Measurements from ENCODE around the gene PJVK.
A peak's percentile ranks its signal among the peaks of the same experiment; 100 is the strongest.
"Not testable (repeated sequence)": the region's sequence is repeated elsewhere in the genome, so short reads cannot be mapped to it uniquely, and the experiment has no call there.

PJVK gene, protein sequence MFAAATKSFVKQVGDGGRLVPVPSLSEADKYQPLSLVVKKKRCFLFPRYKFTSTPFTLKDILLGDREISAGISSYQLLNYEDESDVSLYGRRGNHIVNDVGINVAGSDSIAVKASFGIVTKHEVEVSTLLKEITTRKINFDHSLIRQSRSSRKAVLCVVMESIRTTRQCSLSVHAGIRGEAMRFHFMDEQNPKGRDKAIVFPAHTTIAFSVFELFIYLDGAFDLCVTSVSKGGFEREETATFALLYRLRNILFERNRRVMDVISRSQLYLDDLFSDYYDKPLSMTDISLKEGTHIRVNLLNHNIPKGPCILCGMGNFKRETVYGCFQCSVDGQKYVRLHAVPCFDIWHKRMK

GRCh38 chr2:178450774-178451525 is at the start of gene PJVK, which contains the start of gene PRKRA:
TSS of gene PJVK (plus strand) at chr2:178451378. CDS start at chr2:178453410, 2,032 bp downstream.
TSS of gene PRKRA (minus strand) at chr2:178451175. CDS start at chr2:178451030, 145 bp downstream.
- DNase-seq = peak; percentile 83

GRCh38 chr2:178401994-178402437 is 49.2 kb upstream of the PJVK start:
- no peak for DNase-seq

- no peak for DNase-seq
Measured at GRCh38 chr2:178403671-178404306, 47.4 kb upstream of the PJVK start.

DNA sequence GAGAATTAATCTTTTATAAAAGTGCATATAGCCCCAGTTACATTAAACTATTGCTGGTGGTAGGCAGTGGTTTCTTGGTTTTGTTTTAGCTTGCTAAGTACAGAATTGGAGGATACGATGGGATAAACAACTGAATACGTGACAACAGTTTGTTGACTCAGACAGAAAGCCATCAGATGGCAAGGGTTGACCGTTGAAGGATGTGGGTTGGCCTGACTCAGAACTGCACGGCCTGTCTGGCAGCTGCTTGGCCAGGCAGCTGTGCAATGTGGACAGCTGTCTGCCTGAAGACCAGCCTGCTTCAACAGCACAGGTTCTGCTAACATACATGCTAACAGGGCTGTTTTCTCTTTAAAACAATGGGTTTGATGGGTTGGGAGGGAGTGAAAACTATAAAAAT is 46.8 kb upstream of the PJVK start:
- DNase-seq = no peak

DNA sequence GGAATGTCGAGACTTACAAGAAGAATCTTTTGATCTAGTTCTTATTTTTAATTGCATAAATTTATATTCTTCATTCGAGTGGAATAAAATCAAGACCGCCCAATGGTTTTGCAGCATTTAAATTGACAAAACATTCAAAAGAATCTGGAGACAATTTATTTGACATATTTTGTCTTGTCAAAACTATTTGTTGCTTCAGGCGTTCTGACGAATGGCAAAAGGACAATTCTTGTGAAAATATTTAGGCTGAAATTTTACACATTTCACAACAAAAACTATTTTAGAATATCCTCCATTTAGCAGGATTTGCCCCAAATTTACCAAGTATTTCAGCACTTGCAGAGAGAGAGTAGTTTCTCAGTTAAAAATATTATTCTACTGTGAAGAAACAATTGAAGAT is 41.9 kb upstream of the PJVK start:
- no peak for DNase-seq

- no peak for DNase-seq
Measured at GRCh38 chr2:178412047-178412446, 39.1 kb upstream of the PJVK start.

GRCh38 chr2:178412453-178412852 is 38.7 kb upstream of the PJVK start:
- not testable (repeated sequence) for DNase-seq

GRCh38 chr2:178413472-178414265 is 37.5 kb upstream of the PJVK start:
- DNase-seq = peak; percentile 10

DNA sequence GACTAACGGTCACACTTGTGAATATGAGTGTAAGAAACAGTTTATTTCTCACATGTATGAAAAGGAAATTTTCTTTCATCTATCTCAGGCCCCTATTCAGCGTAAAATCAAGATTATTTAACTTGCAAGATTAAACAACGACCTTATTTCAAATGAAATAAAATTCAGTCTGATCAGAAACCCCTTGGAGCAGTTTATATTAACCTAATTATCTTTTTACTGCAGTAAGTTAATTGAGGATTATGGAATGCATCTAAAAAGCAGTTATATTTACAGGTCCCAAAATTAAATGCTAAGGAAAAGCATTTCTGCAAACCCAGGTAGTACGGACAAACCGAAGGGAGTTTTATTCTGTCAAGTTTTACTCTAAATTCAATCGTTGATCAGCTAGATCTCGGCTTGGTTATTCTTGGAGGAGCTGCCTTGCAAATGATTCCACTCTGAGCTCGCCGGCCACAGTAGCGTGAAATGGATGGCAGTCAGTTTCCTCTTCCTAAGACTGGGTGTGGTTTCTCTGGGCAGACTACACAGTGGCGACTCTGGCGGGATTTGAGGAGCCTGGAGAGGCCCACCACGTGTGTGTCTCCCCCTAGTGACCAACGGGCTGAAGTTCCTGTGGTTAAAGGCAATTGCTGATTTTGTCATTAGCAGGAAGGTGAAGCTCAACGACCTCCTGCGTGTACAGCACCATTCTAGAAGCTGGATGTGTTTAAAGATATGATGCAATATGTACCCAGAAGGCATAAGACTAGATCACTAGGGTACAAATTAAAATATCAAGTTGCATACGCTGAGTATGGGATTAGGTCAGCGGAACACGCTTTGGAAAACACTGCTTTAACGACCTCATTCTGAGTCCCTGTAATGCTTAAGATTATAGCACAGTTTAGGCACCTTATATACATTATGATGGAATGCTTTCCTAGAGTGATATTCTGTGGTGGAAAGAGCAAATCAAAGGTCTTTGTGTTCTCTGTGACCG is 36.6 kb upstream of the PJVK start:
- DNase-seq = no peak

- no peak for DNase-seq
Measured at GRCh38 chr2:178415979-178416378, 35.2 kb upstream of the PJVK start.

DNA sequence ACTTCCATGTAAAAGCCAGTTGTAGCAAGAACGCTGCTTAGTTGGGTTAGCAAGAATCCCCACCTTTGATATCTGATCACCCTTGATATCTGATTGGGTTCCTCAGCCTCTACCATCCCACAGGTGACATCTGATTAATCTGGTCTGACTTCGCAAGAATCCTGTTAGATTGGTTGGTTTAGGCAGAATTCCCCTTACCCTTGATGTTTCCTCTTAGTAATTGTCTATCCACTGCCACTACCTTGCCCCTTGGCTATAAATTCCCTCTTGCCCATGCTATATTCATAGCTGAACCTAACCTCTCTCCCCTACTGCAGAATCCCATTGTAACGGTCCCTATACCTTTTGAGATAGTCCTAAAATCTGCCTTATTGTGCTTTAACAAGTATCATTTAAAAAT is 33.3 kb upstream of the PJVK start:
- no peak for DNase-seq

DNA sequence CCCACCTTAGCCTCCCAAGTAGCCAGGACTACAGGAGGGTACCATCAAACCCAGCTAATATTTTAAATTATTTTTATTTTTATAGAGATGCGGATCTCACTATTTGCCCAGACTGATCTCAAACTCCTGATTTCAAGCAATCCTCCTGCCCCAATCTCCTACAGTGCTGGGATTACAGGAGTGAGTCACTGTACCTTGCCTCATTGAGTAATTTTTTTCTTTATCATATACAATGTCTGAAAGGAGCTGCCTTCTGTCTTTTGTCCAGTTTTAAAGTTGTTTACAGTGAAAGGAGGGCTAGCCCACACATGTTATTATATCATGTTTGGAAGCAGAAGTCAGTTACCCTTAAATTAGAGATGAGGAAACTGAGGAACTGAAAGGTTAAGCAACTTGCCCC is 32.8 kb upstream of the PJVK start:
- no peak for DNase-seq

DNA sequence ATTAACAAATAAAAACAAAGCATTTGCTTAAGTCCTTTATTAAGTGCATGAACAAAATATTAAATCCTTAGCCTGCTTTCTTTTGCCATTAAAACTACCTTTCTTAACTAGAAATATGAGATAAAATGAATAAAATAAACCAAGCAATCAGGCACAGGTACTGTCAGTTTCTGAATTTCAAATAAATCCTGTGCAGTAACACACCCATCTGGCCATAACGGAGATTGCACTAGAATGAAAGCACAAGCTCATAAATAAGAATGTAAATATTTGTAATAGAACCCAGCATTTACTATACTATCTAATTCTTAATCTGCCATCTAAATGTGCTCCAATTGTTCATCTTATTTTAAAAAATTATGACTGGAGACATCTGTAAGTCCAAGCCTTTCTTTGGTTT is 32.1 kb upstream of the PJVK start:
- no peak for DNase-seq

DNA sequence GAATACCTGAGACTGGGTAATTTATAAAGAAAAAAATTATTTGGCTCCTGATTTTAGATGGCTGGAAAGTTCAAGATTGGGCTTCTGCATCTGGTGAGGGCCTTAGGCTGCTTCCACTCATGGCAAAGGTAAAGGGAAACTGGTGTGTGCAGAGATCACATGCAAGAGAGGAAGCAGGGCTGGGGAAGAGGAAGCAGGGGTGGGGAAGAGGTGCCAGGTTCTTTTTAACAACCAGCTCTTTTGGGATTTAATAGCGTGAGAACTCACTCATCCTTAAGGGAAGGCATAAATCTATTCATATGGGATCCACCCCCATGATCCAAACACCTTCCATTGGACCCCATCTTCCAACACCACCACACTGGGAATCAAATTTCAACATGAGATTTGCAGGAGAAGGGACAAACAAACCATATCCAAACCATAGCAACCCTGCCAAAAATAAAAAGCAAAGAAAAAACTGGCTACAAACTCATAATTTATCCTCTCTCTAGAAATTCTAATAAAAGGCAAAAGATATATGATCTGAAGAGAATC is 30.6 kb upstream of the PJVK start:
- DNase-seq = no peak

GRCh38 chr2:178422097-178422496 is 29.1 kb upstream of the PJVK start:
- DNase-seq = no peak

DNA sequence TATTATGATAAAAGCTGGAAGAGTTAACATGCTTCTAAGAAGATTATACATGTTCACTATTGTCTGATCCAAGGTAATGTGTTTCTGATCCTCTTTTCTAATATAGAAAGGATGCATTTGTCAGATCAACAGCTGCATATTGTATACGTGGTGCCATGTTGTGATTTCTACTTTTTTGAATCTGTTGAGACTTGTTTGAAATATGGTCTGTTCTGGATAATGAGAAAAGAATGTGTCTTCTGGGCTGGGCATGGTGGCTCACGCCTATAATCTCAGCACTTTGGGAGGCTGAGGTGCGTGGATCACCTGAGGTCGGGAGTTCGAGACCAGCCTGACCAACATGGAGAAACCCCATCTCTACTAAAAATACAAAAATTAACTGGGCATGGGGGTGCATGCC is 27.4 kb upstream of the PJVK start:
- not testable (repeated sequence) for DNase-seq

DNA sequence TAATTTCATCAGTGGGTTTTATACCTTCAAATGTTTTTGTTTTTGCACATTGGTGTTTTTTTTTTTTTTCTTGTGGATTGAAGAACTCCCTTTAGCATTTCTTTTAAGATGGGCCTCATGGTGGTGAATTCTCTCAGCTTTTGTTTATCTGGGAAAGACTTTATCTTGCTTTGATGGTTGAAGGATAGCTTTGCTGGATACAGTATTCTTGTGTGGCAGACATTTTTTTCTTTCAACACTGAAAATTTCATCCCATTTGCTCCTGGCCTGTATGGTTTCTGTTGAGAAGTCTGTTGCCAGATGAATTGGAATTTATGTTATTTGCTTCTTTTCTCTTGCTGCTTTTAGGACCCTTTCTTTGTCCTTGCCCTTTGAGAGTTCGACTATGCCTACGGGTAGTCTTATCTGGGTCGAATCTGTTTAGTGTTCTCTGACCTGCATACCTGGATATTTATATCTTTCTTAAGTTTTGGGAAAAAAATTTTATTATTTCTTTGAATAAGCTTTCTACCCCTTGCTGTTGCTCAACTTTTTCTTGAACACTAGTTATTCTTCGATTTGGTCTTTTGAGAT is 25.8 kb upstream of the PJVK start:
- DNase-seq = no peak

- DNase-seq = no peak
Measured at GRCh38 chr2:178426388-178426787, 24.8 kb upstream of the PJVK start.

GRCh38 chr2:178427458-178427857 is 23.7 kb upstream of the PJVK start:
- no peak for DNase-seq

GRCh38 chr2:178428396-178428806 is 22.8 kb upstream of the PJVK start:
- DNase-seq = no peak

DNA sequence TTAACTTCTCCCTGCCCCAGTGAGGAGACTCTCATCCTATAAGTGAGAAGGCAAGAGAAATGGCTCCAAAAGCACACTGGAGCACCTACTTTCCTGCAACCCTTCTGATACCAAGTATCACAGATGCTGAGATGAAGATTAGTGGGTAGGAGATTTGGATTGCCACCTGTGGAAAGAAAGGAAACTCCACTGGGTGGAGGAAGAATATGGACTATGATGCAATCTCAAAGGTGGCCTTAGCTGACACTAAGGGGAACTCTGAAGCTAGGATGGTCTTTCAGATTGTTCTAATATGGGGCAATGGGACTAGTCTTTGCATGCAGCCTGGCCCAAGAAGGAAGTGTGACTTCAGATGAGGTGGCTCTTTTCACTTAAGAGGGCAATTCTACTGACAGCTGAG is 21.8 kb upstream of the PJVK start:
- DNase-seq = no peak

Data from cortex of kidney (tissue), 1 donor.